OCI-LY3 (cell line): ENCODE data around the gene PAIP2.
A peak's percentile ranks its signal among the peaks of the same experiment; 100 is the strongest.

Experiments
- H2AFZ ChIP-seq: fragments of 200-600, 300-600 bp; shearing (Covaris generic); 2 replicates; pipeline ENCODE4 v1.6.0; 2014; ENCODE audit warnings: antibody characterized with exemption, low read depth, low read length
- H3K27ac ChIP-seq: fragments of 200-600, 300-600 bp; sonication (generic); 2 replicates; pipeline ENCODE4 v1.5.1; 2014; ENCODE audit warnings: mild to moderate bottlenecking, low read length, moderate library complexity, mixed read lengths
- H3K27me3 ChIP-seq: fragments of 200-600, 300-600 bp; sonication (generic); 2 replicates; pipeline ENCODE4 v1.6.1; 2014; ENCODE audit warnings: low read depth, low read length, mixed read lengths
- H3K36me3 ChIP-seq: fragments of 200-600, 300-600 bp; sonication (generic); replicated peaks from 2 replicates; pipeline ENCODE3; 2014; ENCODE audit warnings: low read depth, low read length, mixed read lengths
- H3K4me1 ChIP-seq: fragments of 300-600, 200-600 bp; sonication (generic); 2 replicates; pipeline ENCODE4 v1.6.1; 2014; ENCODE audit warnings: low read length, mixed read lengths
- H3K4me2 ChIP-seq: fragments of 200-600, 300-600 bp; sonication (generic); 2 replicates; pipeline ENCODE4 v1.6.1; 2014; ENCODE audit warnings: low read length, mixed read lengths
- H3K4me3 ChIP-seq: fragments of 300-600, 200-600 bp; sonication (generic); 2 replicates; pipeline ENCODE4 v1.5.1; 2014; ENCODE audit warnings: antibody characterized with exemption, mild to moderate bottlenecking, low read length, moderate library complexity
- H3K79me2 ChIP-seq: fragments of 300-600, 200-600 bp; shearing (Covaris generic); 2 replicates; pipeline ENCODE4 v1.6.1; 2014; ENCODE audit warnings: mild to moderate bottlenecking, low read length, mixed read lengths
- H3K9ac ChIP-seq: fragments of 300-600, 200-600 bp; shearing (Covaris generic); 2 replicates; pipeline ENCODE4 v1.6.0; 2014; ENCODE audit warnings: mild to moderate bottlenecking, low read length, moderate library complexity
- H3K9me3 ChIP-seq: fragments of 200-600, 300-600 bp; shearing (Covaris generic); 2 replicates; pipeline ENCODE4 v1.6.1; 2014; ENCODE audit warnings: low read length, mixed read lengths; ENCODE audit not compliant: insufficient read depth
- H4K20me1 ChIP-seq: fragments of 200-600, 300-600 bp; sonication (generic); 2 replicates; pipeline ENCODE4 v1.6.1; 2016; ENCODE audit warnings: low read length, mixed read lengths; ENCODE audit not compliant: insufficient read depth
- EZH2phosphoT487 ChIP-seq: fragments of 200-600 bp; shearing (Covaris generic); IDR thresholded peaks from 2 replicates; pipeline ENCODE4 v1.6.1; 2018; ENCODE audit warnings: antibody characterized with exemption, mixed run types, low read depth
- TF ChIP-seq, protein P1 (sequence below): fragments of 200-600, 300-600 bp; sonication (generic); IDR thresholded peaks from 2 replicates; pipeline ENCODE4 v1.5.1; 2014; ENCODE audit warnings: antibody characterized with exemption, low read length, low read depth

The PAIP2 gene

DNA sequence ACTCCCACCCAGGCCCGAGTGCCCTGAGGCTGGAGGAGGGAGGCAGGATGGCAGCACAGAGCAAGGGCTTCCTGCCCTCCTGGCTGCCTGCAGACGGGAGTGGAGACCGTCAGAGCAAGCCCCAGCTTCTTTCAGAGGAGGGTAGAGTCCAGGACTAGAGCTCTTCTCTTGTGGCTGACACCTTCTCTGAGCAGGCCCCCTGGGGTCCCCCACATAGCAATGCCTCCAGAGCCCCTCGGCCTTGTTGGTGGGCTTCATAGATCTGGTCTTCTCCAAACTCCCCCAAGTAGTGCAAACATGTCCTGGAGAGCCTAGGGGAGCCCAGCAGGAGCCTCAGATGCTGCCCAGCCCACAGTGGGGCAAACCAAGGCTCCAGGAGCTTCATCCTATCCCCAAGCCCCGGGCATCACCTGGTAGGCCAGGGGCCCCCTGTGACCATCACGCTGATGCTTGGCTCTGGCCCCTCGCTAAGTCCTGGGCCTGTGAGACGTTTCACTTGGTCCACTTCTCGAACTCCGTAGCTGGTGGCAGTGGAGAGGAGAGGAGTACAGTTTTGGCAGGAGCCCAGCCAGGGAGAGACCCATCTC, 46.0 kb downstream of the PAIP2 start:
- no peaks in the 10 kb centered on the region for H3K36me3 ChIP-seq
- no peaks in the 10 kb centered on the region for H3K27me3 ChIP-seq
- no peak overlapping the region for H3K4me2 ChIP-seq
- H3K79me2 ChIP-seq, result no peaks in the 10 kb centered on the region; the same call in 1 of the 2 replicates
- TF ChIP-seq, protein P1, sequence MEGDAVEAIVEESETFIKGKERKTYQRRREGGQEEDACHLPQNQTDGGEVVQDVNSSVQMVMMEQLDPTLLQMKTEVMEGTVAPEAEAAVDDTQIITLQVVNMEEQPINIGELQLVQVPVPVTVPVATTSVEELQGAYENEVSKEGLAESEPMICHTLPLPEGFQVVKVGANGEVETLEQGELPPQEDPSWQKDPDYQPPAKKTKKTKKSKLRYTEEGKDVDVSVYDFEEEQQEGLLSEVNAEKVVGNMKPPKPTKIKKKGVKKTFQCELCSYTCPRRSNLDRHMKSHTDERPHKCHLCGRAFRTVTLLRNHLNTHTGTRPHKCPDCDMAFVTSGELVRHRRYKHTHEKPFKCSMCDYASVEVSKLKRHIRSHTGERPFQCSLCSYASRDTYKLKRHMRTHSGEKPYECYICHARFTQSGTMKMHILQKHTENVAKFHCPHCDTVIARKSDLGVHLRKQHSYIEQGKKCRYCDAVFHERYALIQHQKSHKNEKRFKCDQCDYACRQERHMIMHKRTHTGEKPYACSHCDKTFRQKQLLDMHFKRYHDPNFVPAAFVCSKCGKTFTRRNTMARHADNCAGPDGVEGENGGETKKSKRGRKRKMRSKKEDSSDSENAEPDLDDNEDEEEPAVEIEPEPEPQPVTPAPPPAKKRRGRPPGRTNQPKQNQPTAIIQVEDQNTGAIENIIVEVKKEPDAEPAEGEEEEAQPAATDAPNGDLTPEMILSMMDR, result no peak
- TF ChIP-seq EZH2phosphoT487, result no peak
- H3K4me1 ChIP-seq, result peaks cover 51% of the 10 kb centered on the region
- H2AFZ ChIP-seq, result no peak overlapping the region
- H4K20me1 ChIP-seq, result no peaks in the 10 kb centered on the region
- no peak overlapping the region for H3K27ac ChIP-seq
- no peaks in the 10 kb centered on the region; the same call in 1 of the 2 replicates for H3K9me3 ChIP-seq
- no peak overlapping the region for H3K9ac ChIP-seq
- H3K4me3 ChIP-seq, result no peak overlapping the region

DNA sequence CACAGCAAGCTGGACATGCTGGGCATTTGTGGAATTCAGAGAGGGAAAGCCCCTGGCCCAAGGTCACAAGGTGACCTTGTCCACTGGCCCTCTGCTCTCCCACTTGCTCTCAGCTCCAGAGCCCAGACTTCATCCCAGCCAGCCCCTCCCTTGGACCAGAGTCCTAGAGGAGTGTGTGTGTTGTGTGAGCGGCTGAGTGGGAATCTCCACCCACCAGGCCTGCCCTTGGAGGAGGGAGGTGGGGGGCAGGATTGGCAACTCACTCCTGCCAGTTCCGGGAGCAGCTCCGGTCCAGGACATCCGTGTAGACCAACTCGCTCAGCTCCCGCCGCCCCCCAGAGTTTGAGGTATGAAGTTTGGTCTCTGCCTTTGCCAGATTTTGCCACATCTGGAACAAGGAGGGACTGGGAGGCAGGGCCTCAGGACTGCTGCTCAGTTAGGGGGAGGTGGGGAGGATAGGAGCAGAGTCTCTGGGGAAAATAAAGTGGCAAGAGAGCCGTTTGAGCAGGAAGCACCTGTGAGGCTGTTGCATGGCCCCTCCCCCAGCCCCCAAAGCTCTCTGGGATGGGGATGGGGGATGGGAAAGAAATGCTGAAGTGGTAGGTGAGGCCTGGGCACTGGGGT, 46.7 kb downstream of the PAIP2 start:
- TF ChIP-seq EZH2phosphoT487, result no peak
- TF ChIP-seq, protein P1, result no peak
- Histone ChIP-seq H3K9ac (no peak overlapping the region), H3K27ac (no peak overlapping the region), H2AFZ (no peak overlapping the region), H3K9me3 (no peaks in the 10 kb centered on the region; the same call in 1 of the 2 replicates), H3K4me1 (peaks cover 53% of the 10 kb centered on the region), H3K27me3 (no peaks in the 10 kb centered on the region), H4K20me1 (no peaks in the 10 kb centered on the region), H3K4me2 (peak overlapping the region; percentile 22; the same call in 1 of the 2 replicates), H3K4me3 (no peak overlapping the region), H3K36me3 (no peaks in the 10 kb centered on the region), H3K79me2 (peaks cover 1% of the 10 kb centered on the region)

- peaks cover 2% of the 10 kb centered on the region for H3K36me3 ChIP-seq
- peaks cover 48% of the 10 kb centered on the region for H3K4me1 ChIP-seq
- no peaks in the 10 kb centered on the region for H3K27me3 ChIP-seq
- peak within 1 kb of the TSS; percentile 30; the same call in 1 of the 2 replicates for H3K9ac ChIP-seq
- peak within 1 kb of the TSS; percentile 62 for H3K4me3 ChIP-seq
- H3K79me2 ChIP-seq, result peaks cover 10% of the 10 kb centered on the region
- TF ChIP-seq, protein P1, result no peak
- peak within 1 kb of the TSS; percentile 19; the same call in 1 of the 2 replicates for H2AFZ ChIP-seq
- H4K20me1 ChIP-seq, result no peaks in the 10 kb centered on the region
- no peaks in the 10 kb centered on the region; the same call in 1 of the 2 replicates for H3K9me3 ChIP-seq
- peak within 1 kb of the TSS; percentile 37 for H3K27ac ChIP-seq
- peak within 1 kb of the TSS; percentile 54 for H3K4me2 ChIP-seq
These were observed 48.3 kb downstream of the PAIP2 start, which contains the start of gene MZB1 for GRCh38 chr5:139389701-139390638. MZB1 (minus strand) TSS chr5:139389913; CDS start chr5:139389856, 57 bp downstream.
